GM12801 (cell line): Measurements from ENCODE around the gene HOXC13.

ENCODE experiments used
- CTCF ChIP-seq: IDR thresholded peaks from one replicate; pipeline ENCODE4 v1.5.1; 2011; ENCODE audit warnings: control low read depth; ENCODE audit not compliant: insufficient read length; ENCODE audit errors: extremely low read depth

HOXC13 gene

GRCh38 chr12:53985692-53985993 lies 47.0 kb downstream of the HOXC13 start:
- no peak for TF ChIP-seq CTCF

DNA sequence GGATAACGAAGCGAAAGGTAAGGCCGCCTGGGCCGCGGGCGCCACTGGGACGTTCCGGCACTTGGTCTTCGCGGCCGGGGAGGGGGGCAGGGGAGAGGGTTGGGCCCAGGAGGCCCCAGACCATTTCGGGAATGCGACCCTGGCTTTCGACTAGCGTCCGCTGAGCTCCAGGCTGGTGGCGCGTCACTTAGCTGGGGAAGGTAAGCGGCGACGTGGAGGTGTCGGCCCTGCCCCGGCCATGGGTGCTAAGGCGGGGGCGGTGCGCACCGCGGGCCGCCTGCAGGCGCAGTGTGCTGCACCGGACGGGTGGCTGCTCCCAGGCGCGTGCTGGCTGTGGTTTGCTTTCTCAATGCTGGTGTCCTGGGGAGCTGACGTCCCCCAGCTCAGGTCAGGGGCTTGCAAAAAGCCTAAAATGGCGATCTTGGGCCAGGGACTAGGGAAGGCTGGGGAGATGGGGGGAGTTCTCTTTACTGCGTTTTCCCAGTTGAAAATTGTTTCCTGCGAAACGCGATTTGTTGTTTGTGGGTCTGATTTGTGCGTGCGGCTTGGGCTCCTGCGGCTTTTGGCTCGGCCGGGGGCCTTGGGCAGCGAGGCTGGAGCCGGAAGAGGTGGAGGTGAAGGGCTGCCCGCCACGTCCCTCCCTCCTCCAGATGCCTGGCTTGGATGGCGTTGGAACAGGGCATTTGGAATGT lies 47.5 kb downstream of the HOXC13 start:
- no peak for TF ChIP-seq CTCF

DNA sequence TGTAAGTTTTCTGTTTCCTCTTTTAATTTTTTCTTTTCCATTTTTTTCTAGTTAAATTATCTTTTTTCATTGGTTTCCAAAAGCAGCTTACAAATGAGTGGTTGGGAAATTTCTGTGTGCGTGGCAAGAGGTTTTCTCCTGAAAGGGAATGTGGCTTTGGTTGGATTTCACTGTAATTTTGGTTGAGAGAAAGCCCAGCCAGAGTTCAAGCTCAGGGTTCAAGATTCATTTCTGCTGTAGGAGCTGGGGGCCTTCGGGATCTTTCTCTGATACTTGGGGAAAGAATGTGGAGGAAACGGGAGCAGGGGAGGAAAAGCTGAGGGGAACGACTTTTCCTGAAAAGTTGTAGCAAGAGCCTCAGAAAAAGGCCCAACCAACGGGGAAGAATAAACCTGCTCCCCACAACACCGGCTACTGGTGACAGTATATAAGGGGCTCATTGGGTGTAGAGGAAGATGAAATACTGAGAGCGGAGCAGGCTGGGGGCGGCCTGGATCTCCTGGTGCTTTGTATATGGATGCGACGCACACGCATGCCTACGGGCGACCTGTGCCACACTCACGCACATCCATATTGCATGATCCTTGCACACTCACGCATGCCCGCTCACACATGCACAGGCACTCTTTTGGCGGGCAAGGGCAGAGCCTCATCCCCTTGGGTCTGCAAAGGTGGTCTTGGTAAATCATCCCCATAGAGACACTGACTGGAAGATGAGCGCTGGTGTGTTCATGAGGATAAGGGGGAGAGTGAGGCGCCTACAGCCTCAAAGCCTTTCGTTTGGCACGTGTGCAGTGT lies 48.3 kb downstream of the HOXC13 start:
- TF ChIP-seq CTCF, result no peak

DNA sequence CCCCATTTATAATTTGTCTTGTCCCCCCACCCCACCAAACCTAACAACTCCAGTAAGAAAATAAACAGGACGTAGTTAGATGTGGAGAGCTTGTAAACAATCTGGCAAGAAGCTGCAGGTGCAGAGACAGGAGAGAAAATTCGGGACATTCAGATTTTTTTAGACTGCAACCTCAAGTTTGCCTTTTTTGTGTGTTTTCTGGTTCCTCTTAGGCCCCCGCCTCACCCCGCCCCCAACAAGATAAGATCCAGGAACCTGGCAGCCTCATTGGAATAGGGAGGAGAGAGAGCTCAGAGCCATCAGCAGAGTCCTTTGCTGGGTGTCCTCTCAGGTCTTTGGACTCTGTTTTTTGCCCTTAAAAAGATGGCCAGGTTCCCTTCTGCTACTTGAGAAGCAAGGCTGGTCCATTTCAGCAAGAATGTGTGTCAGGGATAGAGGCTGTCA lies 49.2 kb downstream of the HOXC13 start:
- no peak for TF ChIP-seq CTCF

GRCh38 chr12:53988541-53989226 lies 50.1 kb downstream of the HOXC13 start:
- no peak for TF ChIP-seq CTCF

- TF ChIP-seq CTCF, result peak; percentile 71
Observed at GRCh38 chr12:53989227-53990113, 50.8 kb downstream of the HOXC13 start.
